GM12878 (cell line): ENCODE data around the gene SLX9. TPM values are rescaled to one million over a fixed set of nuclear protein-coding genes. Genes with fewer than 3 reads are reported as not detected.
"Not testable (repeated sequence)": the region's sequence is repeated elsewhere in the genome, so short reads cannot be mapped to it uniquely, and the experiment has no call there.

Source experiments
- ATAC-seq: fragments of 200-7000 bp; cut with Tn5 transposase; 3 replicates; pipeline ENCODE4 v1.9.1; 2020; ENCODE audit warnings: mild to moderate bottlenecking, moderate library complexity
- BruUV-seq: library from RNA; stranded (reverse); fragments of 400-500 nt; replicated peaks from 2 replicates; lab custom pipeline; 2021; lab: Mats Ljungman, UMichigan
- CTCF ChIA-PET: fragments of 300-600 bp; sonication (Branson Sonifier 250); formaldehyde crosslinking; extraction: SDS; loops from one replicate; lab custom pipeline; 2021; ENCODE audit warnings: inconsistent platforms; lab: Yijun Ruan, JAX
- POLR2A ChIA-PET: fragments of 350-600 bp; formaldehyde crosslinking; extraction: SDS; loops from one replicate; lab custom pipeline; 2021; ENCODE audit warnings: inconsistent platforms; lab: Charles Lee
- RAD21 ChIA-PET: fragments of 300-600 bp; sonication (Branson Sonifier 250); formaldehyde crosslinking; loops from one replicate; lab custom pipeline; 2023; ENCODE audit warnings: antibody characterized with exemption; ENCODE audit not compliant: unreplicated experiment; lab: Charles Lee
- SMC1A ChIA-PET: fragments of 300-600 bp; sonication (Branson Sonifier 250); formaldehyde crosslinking; loops from one replicate; lab custom pipeline; 2023; ENCODE audit not compliant: unreplicated experiment, uncharacterized antibody; lab: Charles Lee
- DNase-seq: peaks from one replicate; pipeline ENCODE4 v3.0.0-alpha.2; 2011; ENCODE audit warnings: low read depth, low spot score
- FAIRE-seq: peaks from 3 replicates; lab custom pipeline; 2011; peaks lifted over from hg19 to GRCh38; lab: Jason Lieb, UNC
- H2AFZ ChIP-seq: 2 replicates; pipeline ENCODE4 v1.6.0; 2011; ENCODE audit warnings: low read depth, low read length, control low read depth; ENCODE audit not compliant: control insufficient read depth
- H3K27ac ChIP-seq: 2 replicates; pipeline ENCODE4 v1.5.1; 2011; ENCODE audit warnings: control low read depth; ENCODE audit not compliant: control insufficient read depth, insufficient read depth
- H3K27me3 ChIP-seq, 2 experiments: replicated peaks in 1 of 2; 2 replicates each; pipeline versions ENCODE4 v1.6.0 to v1.6.1; 2011; ENCODE audit warnings: low read length in 1 of 2; ENCODE audit not compliant: control insufficient read depth in 2 of 2, insufficient read depth in 2 of 2
- H3K36me3 ChIP-seq, 2 experiments: 2 replicates each; pipeline ENCODE4 v1.5.1; 2011; ENCODE audit warnings: low read length in 1 of 2; ENCODE audit not compliant: control insufficient read depth in 2 of 2, insufficient read depth in 2 of 2
- H3K4me1 ChIP-seq: 2 replicates; pipeline ENCODE4 v1.6.1; 2011; ENCODE audit warnings: mild to moderate bottlenecking, low read length, moderate library complexity, mixed read lengths; ENCODE audit not compliant: control insufficient read depth, insufficient read depth
- H3K4me2 ChIP-seq: 2 replicates; pipeline ENCODE4 v1.6.0; 2011; ENCODE audit warnings: control low read depth; ENCODE audit not compliant: control insufficient read depth, insufficient read depth
- H3K4me3 ChIP-seq: fragments of 200-600 bp; sonication (generic); 2 replicates; pipeline ENCODE4 v1.5.1; 2016
- H3K79me2 ChIP-seq: 2 replicates; pipeline ENCODE4 v1.6.0; 2011; ENCODE audit warnings: low read length; ENCODE audit not compliant: control insufficient read depth, insufficient read depth
- H3K9ac ChIP-seq: 2 replicates; pipeline ENCODE4 v1.8.0; 2011; ENCODE audit warnings: low read length, control low read depth, mixed read lengths; ENCODE audit not compliant: control insufficient read depth, insufficient read depth
- H3K9me3 ChIP-seq: replicated peaks from 3 replicates; pipeline ENCODE4 v1.5.1; 2011; ENCODE audit warnings: mild to moderate bottlenecking, low read length; ENCODE audit not compliant: control insufficient read depth, insufficient read depth
- H4K20me1 ChIP-seq: 2 replicates; pipeline ENCODE4 v1.6.0; 2011; ENCODE audit not compliant: control insufficient read depth, insufficient read depth
- EGR1 ChIP-seq, 2 experiments: IDR thresholded peaks; 1 replicate in 1 of 2; 2 replicates in 1 of 2; pipeline ENCODE4 v1.6.1; 2011 to 2012; ENCODE audit warnings: low read depth in 2 of 2, low read length in 2 of 2, borderline replicate concordance in 1 of 2, mild to moderate bottlenecking in 1 of 2, moderate library complexity in 1 of 2
- SIN3A ChIP-seq: IDR thresholded peaks from 2 replicates; pipeline ENCODE4 v1.6.1; 2012; ENCODE audit warnings: low read depth, low read length, improper control_type of control experiment
- WGBS: methylation state at CpG from one replicate; pipeline ENCODE4 v1.1.6; 2016; ENCODE audit warnings: low lambda C conversion rate; ENCODE audit not compliant: insufficient replicate concordance, insufficient coverage; ENCODE audit errors: missing lambda C conversion rate; 5-methylcytosine and 5-hydroxymethylcytosine counted together
- in situ Hi-C: fragments of 300-500 bp; cut with MboI; formaldehyde crosslinking; loops from 9 replicates; pipeline ENCODE4 v1.14.3; 2018; ENCODE audit warnings: mixed read lengths
- intact Hi-C: fragments of 100-400 bp; cut with micrococcal nuclease; formaldehyde crosslinking; loops from one replicate; pipeline ENCODE4 v1.14.2; 2022; ENCODE audit not compliant: unreplicated experiment
- polyA plus RNA-seq, 11 experiments: library from polyadenylated mRNA; depleted of rRNA in 4 of 11; unstranded in 6 of 11; stranded (reverse) in 5 of 11; fragments of >200 nt; fragmentation: Nextera tagmentation in 4 of 11; fragmentation: Illumina TruSeq in 1 of 11; extraction: Ambion mirVana in 4 of 11; extraction: Trizol in 1 of 11; gene quantifications; 1 replicate in 1 of 11; 2 replicates in 10 of 11; pipeline versions ENCODE4 v1.2.1 to v1.2.3, GENCODE V29; 2011 to 2016; ENCODE audit warnings: inconsistent platforms in 2 of 11, missing spikeins in 2 of 11, low read depth in 1 of 11
- total RNA-seq, 4 experiments: library from RNA; depleted of rRNA in 3 of 4; stranded (reverse); fragments of >200 nt in 3 of 4; fragmentation: Illumina TruSeq in 1 of 4; extraction: Trizol in 1 of 4; gene quantifications; 2 replicates each; pipeline versions ENCODE4 v1.2.1 to v1.2.3, GENCODE V29; 2013 to 2021

SLX9 gene
- total and polyA plus RNA-seq, 10 of the 15 experiments (the other 5 are each of a cell fraction or from before 2014, with no cell fraction given), result 0.69 to 81.3 (median 33.9) TPM

DNA sequence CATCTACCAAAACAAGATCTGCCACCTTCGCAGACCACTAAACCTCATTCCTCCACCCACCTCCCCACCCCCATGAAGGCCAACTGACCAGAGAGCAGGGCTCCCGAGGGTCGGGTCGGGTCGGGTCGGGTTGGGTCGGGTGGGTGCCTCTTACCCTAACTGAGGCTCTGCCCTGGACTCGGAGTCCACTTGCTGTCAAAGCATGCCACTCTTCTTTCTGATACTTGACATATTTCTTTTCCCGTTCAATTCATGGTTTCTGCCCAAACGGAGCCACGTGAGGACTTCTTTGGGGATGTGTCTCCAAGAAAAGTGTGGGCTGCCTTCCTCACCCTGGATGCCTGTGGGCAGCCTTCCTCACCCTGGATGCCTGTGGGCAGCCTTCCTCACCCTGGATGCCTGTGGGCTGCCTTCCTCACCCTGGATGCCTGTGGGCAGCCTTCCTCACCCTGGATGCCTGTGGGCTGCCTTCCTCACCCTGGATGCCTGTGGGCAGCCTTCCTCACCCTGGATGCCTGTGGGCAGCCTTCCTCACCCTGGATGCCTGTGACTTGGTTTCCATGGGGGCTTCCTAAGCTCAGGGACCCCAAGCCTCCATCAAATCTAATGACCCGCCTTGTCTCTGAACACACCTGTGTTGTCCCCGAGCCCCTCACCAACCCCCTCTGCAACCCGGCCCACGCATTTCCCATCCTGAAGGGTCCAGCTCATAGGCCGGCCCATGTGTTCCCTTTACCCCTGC is 11.2 kb upstream of the SLX9 start:
- H3K27me3 ChIP-seq, H4K20me1 ChIP-seq, intact Hi-C loops, FAIRE-seq, H3K36me3 ChIP-seq, H3K9me3 ChIP-seq, in situ Hi-C loops, H2AFZ ChIP-seq, ATAC-seq, BruUV-seq, DNase-seq: not testable (repeated sequence)
- H3K4me2 ChIP-seq, result peak overlapping the region; percentile 80
- ChIA-PET POLR2A (interaction anchor here (1.0 to 5.7 kb wide), 11 partner anchors 8 to 183 kb away, joined by 3 to 59 read pairs (median 9); partner anchors contain the start of genes ITGB2, PTTG1IP and SLX9), RAD21 (interaction anchor here (0.6 to 4.4 kb wide), 15 partner anchors 12 to 1209 kb away, joined by 3 to 23 read pairs (median 5); partner anchors contain the start of genes PTTG1IP and UBE2G2), CTCF (interaction anchor here (0.9 to 4.2 kb wide), 9 partner anchors 14 to 209 kb away, joined by 3 to 26 read pairs (median 5); partner anchors contain the start of genes PTTG1IP and UBE2G2), SMC1A (interaction anchor here (0.8 to 4.7 kb wide), 8 partner anchors 10 to 199 kb away, joined by 3 to 31 read pairs (median 3); partner anchors contain the start of gene PTTG1IP)
- peaks cover 46% of the 10 kb centered on the region for H3K4me1 ChIP-seq
- peak overlapping the region; percentile 91 for H3K27ac ChIP-seq
- peak overlapping the region; percentile 50 for H3K9ac ChIP-seq
- 10% methylated on average over 16 of the region's 16 CpGs for WGBS
- peak overlapping the region; percentile 59 for H3K4me3 ChIP-seq
- peaks cover 20% of the 10 kb centered on the region for H3K79me2 ChIP-seq
- TF ChIP-seq EGR1 (IDR thresholded peaks at IDR 0.05; ENCODE audit: borderline replicate concordance in 1 of 2, low read depth in 2 of 2, low read length in 2 of 2) (peak in 1 of 2 experiments; percentile 46; a peak in 1 of 3 replicates), SIN3A (0 out of 2 replicates have a peak, but pooled peaks have one; percentile 7)
